Thymus (tissue), 11 donors: ENCODE measurements around the gene DGLUCY. TPM values are rescaled to one million over a fixed set of nuclear protein-coding genes. Genes with fewer than 3 reads are reported as not detected.

Experiments
- DNase-seq, 9 donors: peaks; one replicate each; pipeline ENCODE4 v3.0.0-alpha.2; 2013; ENCODE audit warnings: low spot score in 9 of 9, low read depth in 6 of 9, missing footprints in 1 of 9
- H3K27ac ChIP-seq, 2 donors: one replicate each; pipeline ENCODE4 v1.5.1; 2013; ENCODE audit warnings: control low read depth in 1 of 2, low read depth in 1 of 2, low read length in 1 of 2, mild to moderate bottlenecking in 1 of 2, moderate library complexity in 1 of 2
- H3K27me3 ChIP-seq, 2 donors: one replicate each; pipeline ENCODE4 v1.5.1; 2013; ENCODE audit warnings: low read length in 1 of 2; ENCODE audit not compliant: control insufficient read depth in 2 of 2, insufficient read depth in 1 of 2
- H3K36me3 ChIP-seq, 2 donors: one replicate each; pipeline ENCODE4 v1.5.1; 2013; ENCODE audit warnings: low read length in 1 of 2, mild to moderate bottlenecking in 1 of 2, moderate library complexity in 1 of 2; ENCODE audit not compliant: control insufficient read depth in 2 of 2, insufficient read depth in 2 of 2
- H3K4me1 ChIP-seq, 2 donors: one replicate each; pipeline ENCODE4 v1.5.1; 2013; ENCODE audit warnings: low read length in 2 of 2; ENCODE audit not compliant: control insufficient read depth in 2 of 2, insufficient read depth in 2 of 2
- H3K4me3 ChIP-seq, 2 donors: one replicate each; pipeline ENCODE4 v1.5.1; 2013; ENCODE audit warnings: low read length in 2 of 2, control low read depth in 1 of 2, mild to moderate bottlenecking in 1 of 2
- H3K9me3 ChIP-seq, 2 donors: one replicate each; pipeline ENCODE4 v1.5.1; 2013; ENCODE audit warnings: low read length in 1 of 2, mild to moderate bottlenecking in 1 of 2; ENCODE audit not compliant: control insufficient read depth in 2 of 2, insufficient read depth in 1 of 2
- WGBS: extraction: QIAGEN DNeasy Blood & Tissue Kit; methylation state at CpG from one replicate; pipeline ENCODE4 v1.1.7; 2013; 5-methylcytosine and 5-hydroxymethylcytosine counted together
- polyA plus RNA-seq: library from polyadenylated mRNA; stranded (reverse); fragments of 200-250 nt; gene quantifications from one replicate; pipeline ENCODE4 v1.2.3, GENCODE V29; 2013
- total RNA-seq: library from RNA; stranded (reverse); fragments of 120-200 nt; gene quantifications from one replicate; pipeline ENCODE4 v1.2.4, GENCODE V29; 2013
- donor health status: healthy.

The DGLUCY gene
- total and polyA plus RNA-seq, 2 donors, result 36.5 to 37.6 TPM

DNA sequence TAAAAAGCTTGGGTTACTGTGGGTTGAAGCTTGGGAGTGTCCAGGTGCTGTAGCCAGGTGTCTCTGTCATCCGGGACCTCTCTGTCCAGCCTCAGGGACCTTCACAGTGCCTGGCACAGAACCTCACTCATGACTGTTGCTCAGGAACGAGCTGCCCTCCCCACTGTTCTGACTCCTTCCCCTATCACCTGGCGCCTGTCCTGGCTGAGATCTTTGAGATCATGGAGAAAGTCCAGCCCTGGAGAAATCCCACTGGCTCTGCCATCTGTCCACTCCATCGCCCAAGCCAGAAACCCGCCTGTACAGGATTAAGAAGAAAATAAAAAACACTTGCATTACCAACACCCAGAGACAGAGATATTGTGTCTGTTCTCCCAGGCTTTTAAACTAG lies 53.5 kb downstream of the DGLUCY start:
- Histone ChIP-seq H3K4me1 (no peaks in the 10 kb centered on the region), H3K4me3 (no peak overlapping the region), H3K27ac (no peak overlapping the region), H3K27me3 (no peaks in the 10 kb centered on the region), H3K9me3 (no peaks in the 10 kb centered on the region), H3K36me3 (peaks cover 42 to 65% of the 10 kb centered on the region in 2 donors)
- WGBS, result 95% methylated on average over 5 of the region's 5 CpGs
- no peak for DNase-seq

DNA sequence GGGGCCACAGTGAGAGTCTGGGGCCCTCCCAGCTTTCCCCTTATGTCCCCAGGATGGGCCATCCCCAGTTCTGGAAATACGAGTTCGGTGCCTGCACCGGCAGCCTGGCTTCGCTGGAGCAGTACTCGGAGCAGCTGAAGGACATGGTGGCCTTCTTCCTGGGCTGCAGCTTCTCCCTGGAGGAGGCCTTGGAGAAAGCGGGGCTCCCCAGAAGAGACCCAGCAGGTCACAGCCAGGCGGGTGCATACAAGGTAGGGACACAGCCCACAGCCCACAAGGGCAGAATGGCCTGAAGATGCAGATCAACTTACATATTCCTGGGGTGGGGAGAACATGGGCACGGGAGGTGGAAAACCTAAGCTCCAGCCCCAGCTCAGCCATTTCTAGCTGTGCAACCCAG lies 56.1 kb downstream of the DGLUCY start:
- H3K9me3 ChIP-seq, result no peaks in the 10 kb centered on the region
- H3K27ac ChIP-seq, result no peak overlapping the region
- WGBS, result 92% methylated on average over 8 of the region's 8 CpGs
- peaks cover 47 to 69% of the 10 kb centered on the region in 2 donors for H3K36me3 ChIP-seq
- no peaks in the 10 kb centered on the region for H3K4me1 ChIP-seq
- DNase-seq, result no peak
- no peak overlapping the region for H3K4me3 ChIP-seq
- no peaks in the 10 kb centered on the region for H3K27me3 ChIP-seq

DNA sequence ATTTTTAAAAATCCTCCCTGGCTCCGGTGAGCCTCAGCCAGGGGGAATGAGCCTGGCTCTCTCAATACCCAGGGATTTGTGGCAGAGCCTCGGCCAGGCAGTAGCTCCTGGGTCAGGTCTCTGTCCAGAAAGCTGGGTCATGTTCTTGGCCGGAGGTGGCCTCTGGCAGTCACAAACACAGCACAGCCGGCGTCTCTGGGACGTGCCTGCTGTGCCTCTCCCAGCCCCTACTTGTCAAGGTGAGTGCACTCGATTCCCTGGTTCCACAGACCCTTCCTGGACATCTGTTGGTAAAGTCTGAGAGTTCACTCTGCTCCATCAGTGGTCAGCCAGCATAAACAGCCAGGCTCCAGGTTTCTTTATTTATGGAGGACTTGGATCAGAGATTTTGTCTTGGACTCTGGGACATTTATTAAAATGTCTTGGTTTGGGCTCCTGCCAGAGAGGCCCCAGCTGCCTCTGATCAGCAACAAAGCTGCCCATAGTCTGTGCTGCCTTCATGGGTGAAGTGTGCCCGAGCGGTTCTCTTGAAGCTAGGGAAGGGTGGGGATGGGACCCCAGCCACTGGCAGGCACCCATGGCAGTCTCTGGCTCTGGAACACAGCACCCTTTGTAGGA lies 56.7 kb downstream of the DGLUCY start:
- Histone ChIP-seq H3K27ac (peak overlapping the region in 1 of 2 donors; percentile 20), H3K36me3 (peaks cover 41 to 69% of the 10 kb centered on the region in 2 donors), H3K4me1 (no peaks in the 10 kb centered on the region), H3K27me3 (no peaks in the 10 kb centered on the region), H3K4me3 (no peak overlapping the region), H3K9me3 (no peaks in the 10 kb centered on the region)
- WGBS, result 97% methylated on average over 9 of the region's 9 CpGs
- no peak for DNase-seq

GRCh38 chr14:91171291-91171690 lies 57.4 kb downstream of the DGLUCY start:
- no peaks in the 10 kb centered on the region for H3K4me1 ChIP-seq
- 99% methylated on average over 5 of the region's 5 CpGs for WGBS
- H3K9me3 ChIP-seq, result no peaks in the 10 kb centered on the region
- H3K27me3 ChIP-seq, result no peaks in the 10 kb centered on the region
- no peak overlapping the region for H3K27ac ChIP-seq
- no peak for DNase-seq
- peaks cover 39 to 67% of the 10 kb centered on the region in 2 donors for H3K36me3 ChIP-seq
- no peak overlapping the region for H3K4me3 ChIP-seq

DNA sequence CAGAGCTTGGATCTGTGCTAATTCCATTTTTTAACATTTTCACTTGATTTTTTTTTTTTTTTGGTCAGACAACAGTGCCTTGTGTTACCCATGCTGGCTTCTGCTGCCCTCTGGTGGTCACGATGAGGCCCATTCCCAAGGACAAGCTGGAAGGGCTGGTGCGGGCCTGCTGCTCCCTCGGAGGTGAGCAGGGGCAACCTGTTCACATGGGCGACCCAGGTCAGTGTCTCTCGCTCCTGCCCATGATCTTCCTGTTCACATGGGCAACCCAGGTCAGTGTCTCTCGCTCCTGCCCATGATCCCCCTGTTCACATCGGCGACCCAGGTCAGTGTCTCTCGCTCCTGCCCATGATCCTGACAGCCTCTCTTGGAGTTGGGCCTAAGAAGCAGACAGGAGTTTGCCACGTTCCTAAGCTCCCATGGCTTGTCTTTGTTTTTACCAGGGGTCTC lies 59.4 kb downstream of the DGLUCY start:
- Histone ChIP-seq H3K27ac (no peak overlapping the region), H3K27me3 (no peaks in the 10 kb centered on the region), H3K9me3 (no peaks in the 10 kb centered on the region), H3K4me3 (no peak overlapping the region), H3K36me3 (peaks cover 33 to 70% of the 10 kb centered on the region in 2 donors), H3K4me1 (peaks cover 3 to 5% of the 10 kb centered on the region in 2 donors)
- peak; percentile 48 to 82 (median 58) for DNase-seq
- 74% methylated on average over 10 of the region's 10 CpGs for WGBS

DNA sequence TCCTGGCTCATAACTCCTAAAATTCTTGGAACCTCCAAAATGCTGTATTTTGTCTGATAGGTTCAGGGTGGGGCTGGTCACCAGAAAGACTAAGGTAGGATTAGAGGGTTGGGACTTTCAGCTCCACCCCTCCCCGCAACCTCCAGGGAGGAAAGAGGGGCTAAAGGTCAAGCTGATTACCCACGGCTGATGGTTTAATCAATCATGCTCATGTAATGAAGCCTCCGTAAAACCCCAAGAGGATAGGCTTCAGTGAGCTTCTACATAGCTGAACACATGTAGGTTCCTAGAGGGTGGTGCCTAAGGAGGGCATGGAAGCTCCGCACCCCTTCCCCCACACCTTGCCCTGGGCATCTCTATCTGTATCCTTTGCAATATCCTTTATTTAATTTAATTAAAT lies 60.0 kb downstream of the DGLUCY start:
- Histone ChIP-seq H3K27me3 (no peaks in the 10 kb centered on the region), H3K9me3 (no peaks in the 10 kb centered on the region), H3K4me1 (peaks cover 3 to 5% of the 10 kb centered on the region in 2 donors), H3K4me3 (no peak overlapping the region), H3K27ac (no peak overlapping the region), H3K36me3 (peaks cover 29 to 70% of the 10 kb centered on the region in 2 donors)
- 96% methylated on average over 4 of the region's 4 CpGs for WGBS
- DNase-seq, result no peak

GRCh38 chr14:91175291-91176201 lies 61.7 kb downstream of the DGLUCY start:
- WGBS, result 97% methylated on average over 10 of the region's 10 CpGs
- H3K4me3 ChIP-seq, result no peak overlapping the region
- no peak for DNase-seq
- H3K27ac ChIP-seq, result no peak overlapping the region
- no peaks in the 10 kb centered on the region for H3K9me3 ChIP-seq
- H3K27me3 ChIP-seq, result no peaks in the 10 kb centered on the region
- H3K4me1 ChIP-seq, result peaks cover 3 to 5% of the 10 kb centered on the region in 2 donors
- peaks cover 18 to 63% of the 10 kb centered on the region in 2 donors for H3K36me3 ChIP-seq

DNA sequence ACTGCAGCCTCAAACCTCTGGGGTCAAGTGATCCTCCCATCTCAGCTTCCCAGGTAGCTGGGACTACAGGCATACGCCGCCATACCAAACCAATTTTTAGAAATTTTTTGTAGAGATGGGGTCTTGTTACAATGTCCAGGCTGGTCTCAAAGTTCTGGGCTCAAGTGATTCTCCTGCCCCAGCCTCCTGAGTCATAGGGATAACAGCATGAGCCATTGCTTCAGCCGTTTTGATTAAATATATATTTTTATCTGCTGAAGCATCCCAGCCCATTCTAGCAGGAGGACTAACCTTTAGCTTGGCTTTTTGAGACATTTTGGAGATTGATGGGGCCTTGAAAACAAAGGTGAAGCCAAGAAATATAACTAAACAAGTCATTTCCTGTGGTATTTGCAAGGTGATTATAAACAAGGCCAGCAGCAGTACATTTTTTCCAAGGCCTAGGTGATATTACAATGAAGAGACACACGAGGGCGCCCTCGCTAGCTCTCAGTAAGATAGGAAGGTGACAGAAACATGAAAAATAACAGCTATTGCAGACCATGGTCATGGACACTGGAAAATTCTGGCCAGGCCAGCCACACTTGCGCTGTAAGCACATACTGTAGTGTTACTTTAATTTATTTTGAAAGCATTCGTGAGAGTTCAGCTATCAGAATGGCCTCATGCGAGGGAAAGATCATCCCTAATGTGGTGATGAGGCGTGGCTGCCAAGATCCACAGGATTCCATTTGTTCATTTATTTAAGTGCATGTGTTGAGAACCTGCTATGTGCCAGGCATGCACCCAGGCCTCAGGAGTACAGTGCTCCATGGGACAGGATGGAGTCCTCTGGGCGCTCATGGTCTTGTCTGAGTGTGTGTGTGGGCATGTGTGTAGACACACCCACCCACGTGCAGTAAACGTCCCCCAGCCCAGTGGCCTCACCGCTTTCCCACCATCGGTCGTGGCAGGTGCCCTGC lies 63.5 kb downstream of the DGLUCY start:
- peak; percentile 48 to 89 (median 73) for DNase-seq
- peaks cover 16 to 58% of the 10 kb centered on the region in 2 donors for H3K36me3 ChIP-seq
- no peaks in the 10 kb centered on the region for H3K27me3 ChIP-seq
- H3K9me3 ChIP-seq, result no peaks in the 10 kb centered on the region
- H3K4me1 ChIP-seq, result peaks cover 3 to 5% of the 10 kb centered on the region in 2 donors
- no peak overlapping the region for H3K4me3 ChIP-seq
- WGBS, result 80% methylated on average over 16 of the region's 16 CpGs
- H3K27ac ChIP-seq, result peak overlapping the region; percentile 4 to 42
